HG03066 (cell line): ENCODE measurements around the gene UBXN1.

Experiments
- ATAC-seq: cut with Tn5 transposase; IDR thresholded peaks from one replicate; pipeline ENCODE4 v1.9.1; 2021; ENCODE audit warnings: low read depth; ENCODE audit not compliant: unreplicated experiment

Gene UBXN1, protein sequence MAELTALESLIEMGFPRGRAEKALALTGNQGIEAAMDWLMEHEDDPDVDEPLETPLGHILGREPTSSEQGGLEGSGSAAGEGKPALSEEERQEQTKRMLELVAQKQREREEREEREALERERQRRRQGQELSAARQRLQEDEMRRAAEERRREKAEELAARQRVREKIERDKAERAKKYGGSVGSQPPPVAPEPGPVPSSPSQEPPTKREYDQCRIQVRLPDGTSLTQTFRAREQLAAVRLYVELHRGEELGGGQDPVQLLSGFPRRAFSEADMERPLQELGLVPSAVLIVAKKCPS

DNA sequence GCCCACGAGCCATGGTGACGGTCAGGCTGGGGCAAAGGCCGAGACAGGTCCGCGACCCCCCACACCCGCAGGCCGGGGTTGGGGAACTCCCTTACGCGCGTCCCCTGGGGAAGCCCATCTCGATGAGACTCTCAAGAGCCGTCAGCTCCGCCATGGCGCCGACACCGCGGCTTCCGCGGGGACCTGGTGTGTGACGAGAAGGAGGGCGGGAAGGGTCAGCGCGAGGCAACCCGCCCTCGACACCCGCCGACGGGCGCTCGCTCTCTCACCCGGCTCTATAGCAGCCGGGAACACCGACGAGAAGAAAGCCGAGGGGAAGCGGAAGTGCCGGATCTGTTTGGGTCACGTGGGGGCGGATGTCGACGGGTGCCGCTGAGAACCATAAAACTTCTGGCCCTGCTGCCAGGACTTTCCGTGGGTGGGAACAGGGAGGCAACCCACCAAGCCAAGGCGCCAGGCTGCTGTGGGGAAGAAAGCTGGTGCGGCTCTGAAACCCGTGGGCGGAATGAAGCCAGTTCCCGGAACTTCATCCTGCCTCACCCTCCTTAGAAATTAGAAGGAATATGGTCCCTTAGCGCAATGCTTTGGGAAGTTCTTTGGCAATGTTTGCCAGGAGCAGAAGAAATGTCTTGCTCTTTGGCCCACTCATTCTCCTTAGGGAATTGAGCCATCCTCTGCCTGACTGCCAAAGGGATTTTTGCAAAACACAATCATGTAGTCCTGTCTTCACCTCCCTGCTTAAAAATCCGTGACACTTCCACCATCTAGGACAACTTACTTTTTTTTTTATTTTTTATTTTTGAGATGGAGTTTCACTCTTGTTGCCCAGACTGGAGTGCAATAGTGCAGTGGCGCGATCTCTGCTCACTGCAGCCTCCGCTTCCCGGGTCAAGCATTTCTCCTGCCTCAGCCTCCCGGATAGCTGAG lies at the start of gene UBXN1:
TSS of gene UBXN1 (minus strand) at position 304 of the 927 bp plus-strand sequence. CDS start at position 154, 150 bp downstream.
- peak; percentile 69 for ATAC-seq

DNA sequence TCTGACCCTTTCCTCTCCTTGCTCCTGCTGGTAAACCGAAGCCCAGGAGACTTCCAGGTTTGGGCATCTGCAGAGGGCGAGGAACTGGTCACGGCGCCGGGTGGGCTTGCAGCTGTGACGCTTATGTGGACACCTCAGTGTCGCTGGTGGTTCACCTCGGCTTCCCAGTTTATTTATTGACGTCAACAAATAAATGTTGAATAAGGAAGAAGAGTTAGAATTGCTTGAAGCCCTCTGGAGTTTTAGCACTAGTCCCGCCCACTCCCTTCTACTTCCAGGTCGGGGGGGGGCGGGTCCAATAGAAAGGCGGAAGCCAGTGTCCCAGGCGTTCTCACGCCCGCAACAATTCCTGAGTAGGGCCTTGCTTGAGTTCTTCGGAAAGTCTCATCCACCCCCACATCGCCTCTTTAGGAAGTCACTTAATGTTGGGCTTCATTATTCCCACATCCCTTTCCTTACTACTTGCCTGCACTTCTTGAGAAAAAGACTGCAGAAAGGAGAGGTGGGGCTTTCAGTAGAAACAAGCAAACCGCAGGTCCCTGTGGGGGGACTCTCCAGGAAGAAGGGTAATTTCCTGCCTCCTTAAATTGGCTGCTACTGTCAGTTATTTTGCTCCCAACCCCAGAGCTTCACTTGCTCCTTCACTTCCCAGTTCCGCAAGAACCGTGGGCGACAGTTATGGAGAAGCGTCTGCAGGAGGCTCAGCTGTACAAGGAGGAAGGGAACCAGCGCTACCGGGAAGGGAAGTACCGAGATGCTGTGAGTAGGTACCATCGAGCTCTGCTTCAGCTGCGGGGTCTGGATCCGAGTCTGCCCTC lies 49.5 kb upstream of the UBXN1 start, which contains the start of gene TTC9C:
TSS of gene TTC9C (plus strand) at position 316 of the 818 bp plus-strand sequence. CDS start at position 679, 363 bp downstream.
- ATAC-seq, result no peak

DNA sequence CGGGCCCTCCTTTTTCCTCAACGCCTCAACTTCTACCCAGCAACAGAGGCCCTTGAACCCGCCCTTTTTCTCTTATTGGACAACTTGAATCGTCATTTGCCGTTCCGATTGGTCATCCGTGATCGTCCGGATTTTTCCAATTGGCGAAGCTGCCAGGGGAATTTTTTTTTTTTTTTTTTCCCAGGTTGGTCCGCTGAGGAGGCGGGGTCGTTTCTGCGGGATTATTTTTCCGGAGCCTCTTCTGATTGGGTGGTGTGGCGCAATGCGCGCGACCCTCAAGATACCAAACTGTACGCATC lies 48.9 kb upstream of the UBXN1 start:
- peak; percentile 53 for ATAC-seq

DNA sequence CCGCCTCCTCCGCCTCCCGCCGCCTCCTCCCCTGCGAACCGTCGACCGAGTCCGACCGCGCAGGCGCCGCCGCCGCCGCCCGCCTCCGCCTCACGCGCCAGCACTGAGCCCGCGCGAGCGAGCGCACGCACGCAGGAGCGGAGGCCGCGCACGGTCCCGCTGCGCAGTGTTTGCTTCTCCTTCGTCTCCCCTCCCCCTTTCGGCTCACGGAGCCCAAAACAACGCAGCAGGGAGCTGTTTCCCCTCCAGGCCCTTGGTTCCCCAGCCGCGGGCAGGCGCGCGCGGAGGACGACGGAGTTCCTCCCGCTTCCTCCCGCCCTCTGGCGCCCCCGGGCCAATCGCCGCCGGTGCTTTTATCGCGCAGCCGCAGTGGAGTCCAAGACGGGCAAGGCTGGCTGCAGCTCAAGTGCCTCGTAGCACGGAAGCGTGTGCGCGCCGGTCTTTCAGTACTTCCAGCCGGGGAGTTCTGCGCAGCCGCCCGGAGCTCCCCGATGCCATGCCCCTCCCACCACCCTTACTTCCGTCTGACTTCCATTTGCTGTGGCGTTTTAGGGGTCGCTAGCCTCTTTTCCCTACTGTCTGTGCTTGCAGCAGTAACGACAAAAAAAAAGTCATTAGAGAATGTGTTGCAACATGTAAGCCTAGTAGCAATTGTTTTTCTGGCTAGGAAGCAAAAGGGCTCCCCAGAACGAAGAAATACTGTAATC lies 48.4 kb upstream of the UBXN1 start, which contains the start of gene HNRNPUL2:
TSS of gene HNRNPUL2 (minus strand) at position 293 of the 707 bp plus-strand sequence. CDS start 301 bp downstream, outside the sequence.
- peak; percentile 72 for ATAC-seq

DNA sequence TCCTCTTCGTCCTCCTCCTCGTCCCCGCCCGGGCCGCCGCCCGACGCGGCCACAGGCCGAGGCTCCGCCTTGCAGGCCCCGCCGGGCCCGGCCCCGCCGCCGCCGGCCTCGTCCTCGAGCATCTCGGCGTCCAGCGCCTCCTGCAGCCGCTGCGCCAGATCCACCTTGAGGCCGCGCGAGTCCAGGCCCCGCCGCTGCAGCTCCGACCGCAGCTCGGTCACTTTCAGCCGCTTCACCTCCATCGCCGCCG lies 48.0 kb upstream of the UBXN1 start:
- no peak for ATAC-seq

DNA sequence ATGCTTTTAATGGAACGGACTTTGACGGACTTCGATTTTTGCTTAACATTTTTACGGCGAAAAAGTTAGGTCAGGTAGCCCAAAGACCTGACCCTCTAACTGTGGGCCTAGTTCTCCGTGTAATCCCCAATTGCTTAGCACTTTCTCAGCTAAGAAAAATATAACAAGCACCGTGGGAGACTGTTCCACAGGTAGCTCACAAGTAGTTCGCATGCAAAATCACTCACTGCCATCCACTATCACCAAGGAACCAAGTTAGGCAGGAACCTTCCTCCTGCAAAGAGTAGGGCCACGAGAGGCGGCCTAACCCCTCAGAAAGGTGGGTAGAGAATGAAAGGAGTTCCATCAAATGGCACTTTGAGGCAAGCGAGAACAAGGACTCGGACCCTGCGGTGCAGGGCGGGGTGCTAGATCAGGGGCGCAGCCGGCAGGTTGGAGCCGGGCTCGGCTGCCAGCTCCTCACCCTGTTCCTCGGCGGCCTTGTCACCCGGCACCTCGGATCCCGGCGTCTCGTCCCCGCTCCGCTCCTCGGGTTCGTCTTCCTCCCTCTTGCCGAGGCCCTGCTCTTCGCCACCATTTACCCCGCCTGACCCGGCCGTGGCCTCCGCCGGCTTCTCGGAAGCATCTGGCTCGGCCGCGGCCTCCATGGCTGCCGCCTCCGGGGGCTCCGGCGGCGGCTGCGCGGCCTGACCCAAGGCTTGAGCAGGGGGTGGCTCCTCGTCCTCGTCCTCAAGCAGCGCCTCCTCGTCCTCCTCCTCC lies 47.5 kb upstream of the UBXN1 start:
- ATAC-seq, result peak; percentile 0

DNA sequence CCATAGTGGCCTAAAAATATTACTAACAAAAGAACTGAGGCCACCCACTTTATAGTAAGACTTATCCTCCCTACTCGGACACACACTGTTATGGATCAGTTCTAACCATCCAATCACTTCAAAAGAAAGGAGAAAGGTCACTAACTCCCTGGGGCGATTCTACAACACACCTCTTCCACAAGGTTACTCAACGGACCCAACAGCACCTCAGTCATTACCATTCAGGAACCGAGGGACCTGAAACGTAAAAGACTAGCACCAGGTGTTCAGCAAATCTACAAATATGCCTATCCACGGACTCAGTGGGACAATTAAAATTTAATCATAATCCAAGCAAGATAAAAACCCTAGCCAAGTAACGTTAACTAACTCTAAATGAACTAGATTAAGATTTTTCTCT lies 46.8 kb upstream of the UBXN1 start:
- ATAC-seq, result no peak

DNA sequence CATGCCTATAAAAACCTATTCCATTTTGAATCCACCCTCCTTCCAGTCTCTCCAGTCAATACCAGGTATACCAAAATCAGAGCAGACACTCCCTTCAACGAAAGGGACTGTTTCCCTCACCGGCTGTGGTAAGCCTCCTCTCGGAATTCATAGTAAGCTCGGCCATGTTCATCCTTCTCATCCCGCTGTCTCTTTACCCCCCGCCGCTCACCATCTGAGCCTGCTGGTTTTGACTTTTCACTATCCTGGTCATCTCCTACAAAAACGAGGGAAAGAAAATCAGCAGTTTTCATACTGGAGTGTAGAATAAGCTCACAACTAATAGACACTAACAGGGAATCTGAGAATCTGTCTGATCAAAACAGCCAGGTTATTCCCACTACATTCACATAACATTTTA lies 45.3 kb upstream of the UBXN1 start:
- no peak for ATAC-seq

DNA sequence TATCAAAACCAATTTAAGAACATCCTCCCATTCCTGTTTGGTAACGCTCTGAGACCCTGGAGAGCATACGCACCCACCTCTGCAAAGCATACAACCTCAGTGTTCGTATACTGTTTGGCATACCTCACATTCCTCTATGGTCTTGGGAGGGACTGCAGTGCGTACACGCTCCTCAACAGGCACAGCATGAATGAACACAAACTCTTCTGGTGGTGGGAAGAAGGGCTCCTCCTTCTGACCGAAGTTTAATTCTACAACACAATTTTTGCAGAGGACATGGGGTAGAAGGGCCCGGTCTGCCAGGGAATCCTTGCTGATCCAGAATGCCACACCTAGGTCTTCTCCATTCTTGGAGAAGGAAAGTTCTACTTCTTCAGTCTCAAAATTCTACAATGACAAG lies 43.1 kb upstream of the UBXN1 start:
- no peak for ATAC-seq

DNA sequence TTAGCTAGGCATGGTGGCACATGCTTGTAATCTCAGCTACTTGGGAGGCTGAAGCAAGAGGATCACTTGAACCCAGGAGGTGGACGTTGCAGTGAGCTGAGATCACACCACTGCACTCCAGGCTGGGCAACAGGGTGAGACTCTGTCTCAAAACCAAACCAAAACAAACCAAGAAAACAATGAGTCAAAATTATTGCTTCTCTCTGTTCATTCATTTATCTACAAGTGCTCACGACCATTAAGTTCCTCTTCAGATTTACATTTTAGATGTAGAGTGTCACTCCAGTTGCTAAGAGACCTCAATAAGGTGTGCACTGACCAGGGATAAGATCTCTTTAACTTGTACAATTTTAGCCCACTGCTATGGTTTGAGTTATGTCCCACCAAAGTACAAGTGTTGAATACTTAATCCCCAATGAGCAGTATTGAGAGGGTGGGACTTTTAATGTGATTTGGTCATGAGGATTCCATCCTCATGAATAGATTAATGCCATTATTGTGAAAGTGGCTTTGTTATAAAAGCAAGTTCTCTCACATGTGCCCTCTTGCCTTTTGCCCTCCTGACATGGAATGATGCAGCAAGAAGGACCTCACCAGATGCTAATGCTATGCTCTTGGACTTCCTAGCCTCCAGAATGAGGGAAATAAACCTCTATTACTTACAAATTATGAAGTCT lies 40.6 kb upstream of the UBXN1 start:
- no peak for ATAC-seq

DNA sequence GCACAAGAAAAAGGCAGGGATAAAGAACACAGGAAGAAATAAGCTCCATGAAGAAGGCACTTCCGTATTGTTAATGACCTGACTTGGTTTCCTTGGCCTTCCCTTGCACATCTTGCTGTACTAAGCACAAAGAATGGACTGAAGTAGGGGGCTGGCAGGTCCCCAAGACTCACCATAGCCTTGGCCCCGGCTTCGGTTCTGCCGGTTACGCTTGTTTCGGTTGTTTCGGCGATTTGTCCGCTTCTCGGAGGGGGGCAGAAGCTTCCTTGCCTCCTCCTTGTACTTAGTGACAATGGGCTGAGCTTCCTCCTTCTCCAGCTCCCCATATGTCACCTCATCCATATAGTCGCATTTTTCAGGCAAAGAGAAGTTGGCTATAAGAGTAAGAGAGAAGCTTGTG lies 37.9 kb upstream of the UBXN1 start:
- ATAC-seq, result no peak

DNA sequence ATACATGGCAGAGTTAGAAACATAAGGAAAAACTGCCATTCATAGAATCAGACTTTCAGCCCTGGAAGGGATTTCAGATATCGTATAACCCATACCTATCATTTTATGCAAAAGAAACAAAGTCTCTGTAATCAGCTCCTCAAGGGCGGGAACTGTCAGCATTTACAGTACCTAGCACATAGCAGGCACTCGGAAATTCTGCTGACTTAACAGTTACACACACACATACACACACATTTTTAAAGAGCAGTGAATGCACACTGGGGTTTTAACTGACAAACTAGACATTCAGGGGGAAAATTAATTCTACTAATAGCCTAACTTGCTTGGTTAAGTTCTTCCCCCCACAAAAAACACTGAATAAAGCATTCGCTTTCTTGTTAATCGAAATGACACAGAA lies 37.3 kb upstream of the UBXN1 start:
- no peak for ATAC-seq

DNA sequence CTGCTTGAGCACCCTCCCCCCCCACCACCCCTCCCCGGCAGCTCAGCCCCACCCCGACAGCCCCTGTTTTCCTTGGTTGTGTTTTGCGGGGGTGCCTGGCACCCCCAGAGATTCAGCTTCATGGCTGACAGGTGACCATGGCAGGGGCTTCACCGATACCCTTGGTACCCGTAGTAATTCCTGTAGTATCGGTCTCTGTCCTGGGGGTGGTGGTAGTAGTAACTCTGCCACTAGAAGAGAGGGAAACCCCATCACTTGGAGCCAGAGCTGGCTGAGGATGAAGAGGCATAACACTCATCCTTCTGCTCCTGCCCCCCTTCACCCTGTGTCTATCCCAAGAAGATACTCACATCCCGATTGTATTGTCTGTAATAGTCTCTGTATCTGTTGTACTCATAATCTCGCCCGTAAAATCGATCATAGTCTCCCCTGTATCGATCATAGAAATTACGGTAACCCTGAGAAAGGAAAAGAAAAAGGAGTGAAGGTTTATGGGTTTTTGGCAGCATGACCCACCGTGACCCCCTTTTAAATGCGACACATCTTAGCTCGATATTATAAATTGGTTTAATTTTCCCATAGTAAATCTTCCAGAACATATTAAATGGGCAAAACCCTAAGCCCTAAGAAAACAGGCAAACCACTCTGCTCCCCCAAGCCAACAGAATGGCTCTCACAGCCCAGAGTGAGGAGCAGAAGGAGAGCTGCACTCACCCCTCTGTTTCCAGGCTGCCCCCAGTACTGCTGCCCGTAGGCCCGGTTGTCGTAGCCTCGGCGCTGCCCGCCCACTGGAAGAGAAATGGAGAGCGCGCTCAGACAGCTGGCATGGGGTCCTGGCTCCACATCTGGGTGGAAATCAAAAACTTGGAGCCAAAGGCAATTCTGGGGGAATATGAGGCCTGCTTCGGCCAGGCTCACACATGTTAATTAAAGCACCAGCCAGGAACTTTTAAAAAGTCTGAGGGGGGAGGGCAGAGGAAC lies 36.6 kb upstream of the UBXN1 start:
- no peak for ATAC-seq

DNA sequence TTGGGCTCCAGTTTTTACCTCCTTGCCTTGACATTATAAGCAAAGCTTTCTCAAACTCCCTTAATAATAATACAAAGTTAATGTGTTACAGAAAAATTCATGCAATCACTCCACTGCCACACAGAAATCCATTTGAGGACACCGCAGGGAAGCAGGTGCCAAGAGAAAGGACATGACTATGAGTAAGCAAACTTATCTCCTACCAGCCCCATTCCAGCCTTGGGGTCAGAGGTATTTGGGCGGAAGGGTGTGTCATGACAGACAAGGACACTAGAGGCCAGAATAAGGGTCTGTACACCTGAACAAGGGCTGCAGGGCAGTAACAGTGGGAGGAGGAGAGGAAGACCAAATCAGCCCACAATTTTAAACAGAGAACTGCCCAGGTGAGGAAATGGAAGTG lies 34.5 kb upstream of the UBXN1 start:
- no peak for ATAC-seq

DNA sequence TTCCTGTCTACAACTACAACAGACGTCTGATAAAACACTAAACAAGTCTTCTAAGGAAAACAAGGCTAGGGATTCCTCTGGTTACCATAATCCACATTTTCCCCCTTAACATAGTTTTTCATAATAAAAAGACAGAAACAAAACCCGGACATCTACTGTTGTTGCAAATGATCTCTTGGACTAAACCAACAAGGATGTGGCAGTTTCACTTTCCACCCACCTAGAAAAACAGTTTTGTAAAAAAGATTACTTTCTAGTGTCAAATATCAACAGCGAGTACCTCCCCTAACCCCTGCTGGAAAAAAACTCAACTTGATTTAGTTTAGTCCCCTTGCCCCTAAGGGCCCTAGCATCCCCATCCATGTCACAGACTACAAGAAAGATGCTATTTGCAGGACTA lies 34.0 kb upstream of the UBXN1 start:
- no peak for ATAC-seq

DNA sequence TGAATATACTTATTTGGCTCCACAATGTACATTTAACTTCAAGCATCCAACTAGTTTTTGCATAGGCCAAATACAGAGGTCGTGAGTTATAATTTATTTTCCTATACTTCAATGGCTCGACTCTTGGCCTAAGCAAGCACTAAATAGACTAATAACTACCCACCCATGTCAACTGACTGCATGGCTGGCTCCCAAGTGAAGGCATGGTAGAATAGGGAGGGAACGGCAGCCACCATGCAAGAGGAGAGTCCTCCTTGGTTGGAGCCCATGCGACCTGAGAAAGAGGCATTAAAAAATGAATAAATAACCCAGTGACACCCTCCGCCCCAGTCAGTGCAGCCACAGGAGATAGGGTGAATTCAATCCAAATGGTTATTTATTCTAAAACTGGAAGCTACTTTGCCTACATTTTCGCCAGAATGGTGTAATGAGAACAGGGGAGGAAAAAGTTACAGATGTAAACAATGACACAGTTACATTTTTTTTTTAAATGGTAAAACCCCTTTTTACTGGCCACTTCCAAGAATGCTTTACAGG lies 33.5 kb upstream of the UBXN1 start:
- ATAC-seq, result no peak

DNA sequence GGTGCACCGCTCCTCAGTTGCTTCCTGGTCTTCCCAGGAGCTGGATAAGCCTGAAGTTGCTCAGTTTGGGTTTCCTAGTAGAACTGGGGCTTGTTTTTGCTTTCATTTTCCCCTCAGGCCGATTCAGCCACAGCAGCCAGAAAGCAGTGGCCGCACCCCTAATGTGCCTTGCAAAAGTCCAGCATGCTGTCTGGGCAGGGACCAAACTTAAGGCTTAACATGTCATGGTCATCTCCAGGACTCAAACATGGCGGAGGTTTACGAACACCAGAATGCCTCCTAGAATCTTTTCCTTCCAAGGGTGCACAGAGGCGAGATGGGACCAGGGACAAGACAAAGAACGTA lies 31.1 kb upstream of the UBXN1 start:
- no peak for ATAC-seq
